ENCODE results near the gene PCGF3.

PCGF3 gene

DNA sequence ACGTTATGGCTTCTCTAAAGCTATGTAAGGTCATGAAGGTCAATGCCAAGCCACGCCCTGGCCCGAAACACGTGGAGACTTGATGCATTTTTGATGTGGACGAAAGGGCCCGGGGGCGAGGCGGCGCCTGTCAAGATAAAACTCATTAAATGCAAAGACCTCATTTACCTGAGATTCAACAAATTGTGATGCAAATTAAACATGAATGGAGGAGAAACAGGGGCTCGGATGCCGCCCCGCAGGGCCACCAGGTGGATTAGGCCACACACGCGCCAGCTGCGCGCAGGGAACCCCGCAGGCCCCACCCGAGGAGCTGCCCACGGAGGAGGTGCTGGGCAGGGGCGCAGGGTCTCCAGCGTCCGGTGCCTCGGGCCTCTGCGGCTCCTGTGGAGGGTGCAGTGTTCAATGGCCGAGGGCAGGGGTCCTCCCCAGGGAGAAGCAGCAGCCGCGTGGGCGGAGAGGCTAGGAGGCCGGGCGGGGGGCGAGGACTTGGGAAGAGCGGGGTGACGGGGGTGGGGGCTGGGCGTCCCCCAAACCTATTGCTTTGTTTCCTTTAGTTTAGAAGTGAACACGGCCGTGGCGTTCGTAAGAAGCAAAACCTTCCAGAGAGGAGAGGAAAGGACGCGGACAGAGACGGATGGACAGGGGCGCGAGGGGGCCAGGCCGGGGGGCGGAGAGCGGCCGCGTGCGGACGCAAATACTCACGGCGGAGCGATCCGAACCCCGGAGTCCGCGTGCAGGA is 79.9 kb downstream of the PCGF3 start:
- no peak for DNase-seq

DNA sequence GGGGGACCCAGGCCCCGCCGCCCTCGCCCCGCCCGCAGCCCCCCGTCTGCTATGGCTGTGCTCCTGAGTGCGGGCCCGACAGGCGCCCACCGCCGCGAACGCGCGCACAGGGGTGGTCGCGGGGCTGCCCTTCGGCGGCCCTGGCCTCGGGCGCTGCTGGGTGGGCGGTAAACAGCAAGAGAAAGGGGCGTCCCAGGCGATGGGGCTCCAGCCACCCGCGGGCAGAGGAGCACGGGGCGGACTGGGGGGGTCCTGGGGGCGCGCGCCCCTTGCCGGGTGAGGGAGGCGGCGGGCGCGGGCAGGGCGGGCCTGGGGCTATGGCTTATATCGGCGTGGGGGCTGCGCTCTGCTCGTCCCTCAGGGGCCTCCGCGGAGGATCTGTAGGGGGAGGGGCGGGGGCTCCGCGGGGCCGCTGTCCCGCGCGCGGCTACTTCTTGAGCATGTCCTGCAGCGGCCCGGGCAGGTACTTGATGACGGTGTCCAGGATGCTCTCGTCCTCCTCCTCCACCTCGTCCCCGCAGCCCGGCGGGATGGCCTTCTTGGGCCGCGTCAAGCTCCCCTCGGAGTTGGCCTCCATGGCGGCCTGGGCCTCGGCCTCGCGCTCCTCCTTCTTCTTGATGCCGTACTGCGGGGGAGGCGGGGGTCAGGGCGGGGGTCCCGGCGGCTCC is 80.6 kb downstream of the PCGF3 start:
- no peak for DNase-seq

DNA sequence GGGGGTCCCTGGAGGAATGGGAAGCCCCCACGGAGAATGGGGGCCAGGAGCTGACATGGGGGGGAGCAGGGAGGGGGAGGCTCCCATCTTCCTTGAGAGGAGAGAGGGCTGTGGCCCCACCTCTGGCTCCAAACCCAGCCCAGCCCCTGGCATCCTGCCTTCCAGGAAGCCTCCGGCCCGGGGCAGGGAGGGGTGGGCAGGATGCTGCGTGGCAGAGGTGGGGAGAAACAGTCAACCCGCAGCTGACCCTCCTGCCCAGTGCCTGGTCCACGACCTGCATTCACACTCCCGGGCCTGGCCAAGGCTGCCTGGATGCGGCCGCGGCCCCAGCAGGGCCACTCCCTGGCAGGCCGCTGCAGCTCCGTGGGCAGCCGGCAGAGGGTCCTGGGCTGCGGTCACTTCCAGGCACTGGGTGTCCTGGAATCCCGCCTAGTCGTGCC is 81.2 kb downstream of the PCGF3 start:
- DNase-seq, result no peak

DNA sequence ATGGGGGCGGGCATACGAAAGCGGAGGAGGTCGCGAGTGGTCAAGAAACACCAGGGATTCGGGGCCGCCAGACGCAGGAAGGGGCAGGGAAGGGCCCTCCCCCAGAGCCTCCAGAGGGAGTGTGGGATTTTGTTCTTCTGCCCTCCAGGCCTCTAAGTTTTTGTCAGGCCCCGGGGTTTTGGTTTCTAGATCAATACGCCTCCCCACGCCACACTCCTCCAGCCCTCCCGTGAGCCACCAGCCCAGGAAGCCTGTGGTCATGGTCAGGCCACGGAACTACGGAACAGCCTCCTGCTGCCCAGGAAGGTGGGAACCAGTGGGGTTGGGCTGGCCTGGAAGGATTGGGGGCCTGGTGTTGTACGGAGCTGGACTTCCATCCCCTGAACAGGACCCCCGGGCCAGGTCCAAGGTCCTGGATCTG is 81.9 kb downstream of the PCGF3 start:
- DNase-seq, result peak; percentile 33

DNA sequence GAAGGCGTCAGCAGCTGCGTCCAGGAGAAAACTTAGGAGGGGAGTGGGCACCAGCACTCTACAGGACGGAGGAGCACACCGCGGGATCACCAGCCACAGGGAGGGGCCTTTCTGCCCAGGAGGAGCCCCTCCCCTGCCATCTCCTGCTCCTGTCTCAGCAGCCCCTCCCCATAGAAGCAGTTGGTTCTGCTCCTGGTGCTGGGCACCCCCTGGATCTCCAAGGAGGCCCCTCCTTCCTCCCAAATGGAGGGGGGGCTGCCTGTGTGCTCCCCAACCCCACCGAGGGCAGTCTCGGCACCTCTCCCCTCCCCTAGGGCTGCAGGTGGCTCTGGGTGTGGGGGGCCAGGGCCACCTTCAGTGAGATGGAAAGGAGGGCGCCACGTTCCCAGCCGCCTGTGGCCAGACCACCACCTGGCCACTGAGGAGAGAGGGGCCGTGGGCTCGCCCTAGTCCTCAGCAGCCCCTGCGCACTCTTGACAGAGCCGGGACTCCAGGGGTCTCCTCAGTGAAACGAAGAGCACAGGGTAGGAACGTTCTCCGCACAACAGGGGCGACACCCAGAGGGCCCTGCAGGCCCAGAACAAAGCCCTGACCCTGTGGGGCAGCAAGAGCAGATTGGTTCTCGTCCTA is 82.5 kb downstream of the PCGF3 start:
- no peak for DNase-seq

DNA sequence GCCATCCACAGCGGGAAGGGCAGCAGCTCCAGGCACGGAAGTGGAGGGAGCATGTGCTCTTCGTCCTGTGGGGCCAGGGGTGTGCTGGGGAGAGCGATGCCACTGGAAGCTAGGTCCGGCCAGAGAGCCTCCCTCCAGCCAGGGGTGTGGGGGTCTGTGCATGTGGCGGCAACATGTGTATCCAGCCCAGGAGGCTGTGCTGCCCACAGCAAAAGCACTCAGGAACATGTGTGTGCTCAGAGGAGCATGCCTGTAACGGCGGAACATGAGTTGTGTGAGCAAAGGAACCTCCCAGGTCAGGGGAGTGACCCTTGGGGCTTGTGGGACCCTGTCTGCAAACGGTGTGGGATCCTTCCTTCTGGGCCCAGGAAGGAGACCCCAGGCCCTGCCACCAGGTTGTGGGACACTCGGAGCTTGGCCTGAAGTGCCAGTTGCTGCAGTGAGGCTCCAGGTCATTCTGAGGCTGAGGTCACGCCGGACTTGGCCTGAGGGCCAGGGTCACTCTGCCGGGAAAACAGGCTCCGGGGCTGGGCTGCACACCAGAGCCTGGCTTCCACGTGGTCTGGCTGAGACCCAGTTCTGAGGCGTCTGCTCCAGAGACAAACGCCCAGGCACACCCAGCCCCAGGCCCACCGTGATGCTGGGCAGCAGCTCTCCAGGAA is 83.1 kb downstream of the PCGF3 start:
- DNase-seq, result no peak

DNA sequence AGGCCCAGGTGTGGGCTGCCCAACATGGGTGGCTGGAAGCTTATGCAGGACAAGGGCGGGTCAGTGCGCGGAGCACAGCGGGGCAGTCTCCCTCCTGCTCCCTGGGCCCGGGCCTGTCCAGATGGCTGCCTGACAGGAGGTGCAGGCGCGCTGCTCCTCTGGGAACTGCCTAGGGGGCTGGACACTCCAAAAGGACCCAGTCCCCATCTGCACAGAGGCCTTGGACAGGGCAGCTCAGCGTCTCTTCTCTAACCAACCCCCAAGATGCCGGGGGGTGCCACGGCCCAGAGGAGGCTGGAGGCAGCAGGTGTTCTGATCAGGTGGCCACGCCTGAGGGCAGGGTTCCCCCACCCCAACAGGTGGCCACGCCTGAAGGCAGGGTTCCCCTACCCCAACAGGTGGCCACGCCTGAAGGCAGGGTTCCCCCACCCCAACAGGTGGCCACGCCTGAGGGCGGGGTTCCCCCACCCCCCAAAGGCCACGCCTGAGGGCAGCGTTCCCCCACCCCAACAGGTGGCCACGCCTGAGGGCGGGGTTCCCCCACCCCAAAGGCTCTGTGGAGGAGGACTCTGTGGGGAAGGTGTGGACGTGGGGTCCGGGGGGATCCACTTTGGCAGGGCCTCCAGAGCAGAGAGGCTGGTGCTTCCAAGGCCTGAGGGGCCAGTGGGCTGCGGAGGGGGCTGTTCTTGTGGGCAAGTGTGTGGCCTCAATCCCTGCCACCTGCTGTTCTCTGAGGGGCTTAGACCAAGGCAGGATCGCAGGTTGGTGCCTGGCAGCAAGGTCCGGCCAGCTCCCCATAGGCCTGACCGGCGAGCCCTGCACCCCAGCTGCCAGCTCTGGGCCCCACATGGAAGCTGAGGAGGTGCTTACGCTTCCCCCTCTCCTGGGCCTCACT is 84.2 kb downstream of the PCGF3 start:
- DNase-seq, result no peak

DNA sequence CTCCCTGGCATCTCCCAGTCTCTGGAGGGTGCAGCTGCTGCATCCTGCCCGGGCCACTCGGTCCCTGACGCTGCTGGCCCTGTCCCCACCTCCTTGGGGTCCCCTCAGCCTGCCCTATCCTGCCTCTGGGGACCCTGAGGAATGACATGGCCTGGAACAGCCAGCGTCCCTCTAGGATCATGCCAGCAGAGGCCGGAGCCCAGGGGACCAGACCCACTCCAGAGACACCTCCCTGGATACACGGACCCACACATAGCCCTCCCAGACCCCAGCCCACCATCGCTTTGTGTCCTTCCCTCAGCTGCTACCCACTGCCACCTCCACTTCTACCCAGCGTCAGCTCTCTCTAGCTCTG is 84.8 kb downstream of the PCGF3 start:
- no peak for DNase-seq

DNA sequence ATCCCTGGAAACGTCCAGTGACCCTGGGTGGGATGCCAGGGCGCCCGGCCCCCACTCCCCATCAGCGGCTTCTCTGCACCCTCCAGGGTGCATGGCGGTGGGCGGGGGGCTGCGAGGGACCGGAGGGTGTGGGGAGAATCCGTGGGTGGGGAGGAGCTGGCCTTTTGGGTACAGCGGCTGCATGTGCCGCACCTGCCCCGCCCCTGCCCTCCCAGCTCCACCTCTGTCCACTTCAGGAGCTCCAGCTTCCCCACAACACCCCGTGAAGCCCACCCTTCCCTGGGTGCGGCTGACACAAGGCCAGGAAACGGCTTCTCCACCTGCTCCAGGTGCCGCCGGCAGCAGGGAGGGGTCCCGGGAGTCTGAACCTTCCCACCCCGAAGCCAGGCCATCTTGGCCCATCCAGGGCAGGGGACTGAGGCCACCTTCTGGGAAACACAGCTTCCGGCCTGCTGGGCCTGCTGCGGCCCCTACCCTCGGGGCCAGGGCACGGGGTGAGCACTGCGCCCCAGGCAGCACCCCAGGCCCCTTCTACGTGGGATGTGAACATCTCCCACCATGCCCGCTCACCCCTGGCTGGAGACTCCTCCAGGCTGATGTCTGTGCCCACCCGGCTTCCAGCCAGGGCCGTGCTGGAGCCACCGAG is 85.7 kb downstream of the PCGF3 start:
- no peak for DNase-seq

DNA sequence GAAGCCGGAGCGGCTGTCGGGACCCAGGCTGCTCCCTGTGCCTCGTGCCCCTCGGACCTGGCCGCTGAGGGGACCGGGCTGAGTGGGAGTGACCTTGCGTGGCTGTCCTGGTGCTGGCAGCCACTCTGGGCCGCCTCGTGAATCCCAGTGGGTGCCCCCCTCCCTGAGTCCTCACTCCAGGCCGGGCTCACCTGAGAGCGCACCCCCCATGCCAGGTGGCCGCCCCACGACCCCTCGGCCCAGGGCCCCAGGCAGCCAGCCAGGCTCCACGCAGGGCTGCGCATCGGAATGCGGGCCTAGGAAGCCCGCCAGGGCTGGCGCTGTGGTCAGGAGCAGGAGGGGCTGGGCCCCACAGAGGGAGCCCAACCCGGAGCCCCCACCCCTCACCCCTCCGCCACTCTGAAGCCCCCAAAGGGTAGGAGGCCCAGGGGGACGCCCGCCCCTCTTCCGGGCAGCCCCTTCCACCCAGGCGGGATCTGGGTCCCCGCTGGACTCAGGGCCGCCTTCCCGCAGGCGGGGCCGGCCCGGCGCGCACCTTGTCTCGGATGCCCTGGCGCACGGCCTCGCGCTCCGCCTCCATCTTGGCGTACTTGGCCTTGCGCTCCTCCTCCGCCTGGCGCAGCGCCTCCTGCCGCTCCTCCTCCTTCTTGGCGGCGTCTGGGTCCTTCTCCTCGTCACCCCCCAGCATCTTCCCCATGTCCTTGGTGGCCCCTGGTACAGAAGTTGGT is 86.4 kb downstream of the PCGF3 start:
- DNase-seq, result peak; percentile 55

DNA sequence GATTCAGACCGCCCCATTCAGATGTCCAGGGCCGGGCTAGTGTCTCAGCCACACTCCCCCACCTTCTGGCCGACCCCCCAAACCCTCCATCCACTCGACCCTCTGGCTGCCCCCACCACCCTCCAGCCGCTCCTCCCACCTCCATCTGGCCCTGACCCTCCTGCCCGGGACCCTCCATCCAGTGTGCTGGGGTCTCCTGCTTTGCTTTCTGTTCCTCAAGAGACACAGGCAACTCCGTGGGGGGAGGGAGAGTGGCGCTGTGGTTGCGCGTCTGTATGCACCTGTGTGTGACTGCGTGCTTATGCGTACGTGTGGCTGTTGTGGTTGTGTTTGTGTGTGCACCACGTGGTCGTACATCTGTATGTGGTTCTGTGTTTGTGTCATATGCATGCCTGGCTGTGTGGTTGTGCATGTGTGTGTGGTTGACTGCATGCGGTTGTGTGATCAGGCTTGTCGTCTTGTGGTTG is 87.0 kb downstream of the PCGF3 start:
- peak; percentile 38 for DNase-seq

DNA sequence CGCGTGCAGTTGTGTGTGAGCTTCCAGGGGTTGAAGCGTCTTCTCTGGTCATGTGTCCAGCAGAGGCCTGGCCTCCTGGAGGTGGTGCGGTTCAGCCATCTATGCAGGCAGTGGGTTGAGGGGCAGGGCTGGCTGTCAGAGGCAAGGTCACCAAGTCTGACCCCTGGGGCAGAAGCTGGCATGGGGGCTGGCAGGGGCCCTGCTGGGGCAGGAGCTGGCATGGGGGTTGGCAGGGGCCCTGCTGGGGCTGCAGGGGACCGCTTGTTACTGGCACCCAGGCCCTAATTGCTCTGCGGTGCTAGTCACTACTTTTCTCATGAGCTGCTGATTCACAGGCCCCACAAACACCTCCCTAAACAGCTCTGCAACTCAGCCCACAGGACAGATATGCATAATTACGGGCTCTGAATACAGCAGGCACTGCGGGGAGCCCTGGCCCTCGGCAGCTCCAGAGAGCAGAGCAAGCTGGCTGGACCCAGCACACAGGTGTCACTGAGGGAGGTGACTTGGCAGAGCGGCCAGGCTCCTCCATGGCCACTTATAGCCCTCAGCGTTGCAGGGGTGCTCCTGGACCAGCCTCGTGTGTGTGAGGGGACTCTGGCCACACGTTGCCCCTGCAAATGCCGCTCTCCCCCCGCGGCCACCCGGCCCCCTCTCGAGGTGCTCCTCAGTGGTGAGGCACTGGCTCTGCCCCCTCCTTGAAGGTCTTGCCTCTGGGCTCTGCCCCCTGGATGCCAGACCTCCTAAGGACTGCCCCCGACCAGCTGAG is 87.6 kb downstream of the PCGF3 start:
- DNase-seq, result no peak

DNA sequence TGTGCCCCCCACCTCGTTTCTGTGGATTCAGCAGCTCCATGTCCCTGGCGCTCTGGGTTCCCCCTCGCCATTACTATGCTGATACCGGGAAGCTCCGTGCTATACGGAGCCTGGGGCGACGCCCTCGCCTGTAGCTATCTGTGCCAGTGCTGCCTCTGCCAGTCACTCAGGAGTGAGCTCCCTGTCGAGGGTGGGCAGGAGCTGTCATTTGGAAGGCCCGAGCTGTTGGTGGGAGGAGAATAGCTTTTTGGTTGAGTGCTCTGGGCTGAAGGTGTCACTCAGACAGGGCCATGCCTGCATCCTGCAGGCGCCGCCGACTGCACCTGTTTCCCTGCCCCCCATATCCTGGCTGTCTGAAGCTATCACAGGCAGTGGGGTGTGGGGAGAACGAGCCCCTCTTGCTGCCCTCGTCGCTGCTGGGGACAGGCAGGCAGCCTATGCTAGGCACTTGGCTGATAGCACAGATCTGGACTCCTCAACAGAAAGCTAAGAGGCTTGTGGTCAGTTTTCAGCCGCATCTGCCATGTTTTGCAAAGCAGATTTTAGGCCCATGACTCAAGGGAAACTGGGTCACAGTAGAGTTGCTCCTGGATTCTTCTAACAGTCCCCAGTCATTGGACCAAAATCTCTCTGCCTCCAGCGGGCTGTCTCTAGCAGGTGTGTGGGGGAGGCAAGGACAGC is 88.4 kb downstream of the PCGF3 start:
- no peak for DNase-seq

DNA sequence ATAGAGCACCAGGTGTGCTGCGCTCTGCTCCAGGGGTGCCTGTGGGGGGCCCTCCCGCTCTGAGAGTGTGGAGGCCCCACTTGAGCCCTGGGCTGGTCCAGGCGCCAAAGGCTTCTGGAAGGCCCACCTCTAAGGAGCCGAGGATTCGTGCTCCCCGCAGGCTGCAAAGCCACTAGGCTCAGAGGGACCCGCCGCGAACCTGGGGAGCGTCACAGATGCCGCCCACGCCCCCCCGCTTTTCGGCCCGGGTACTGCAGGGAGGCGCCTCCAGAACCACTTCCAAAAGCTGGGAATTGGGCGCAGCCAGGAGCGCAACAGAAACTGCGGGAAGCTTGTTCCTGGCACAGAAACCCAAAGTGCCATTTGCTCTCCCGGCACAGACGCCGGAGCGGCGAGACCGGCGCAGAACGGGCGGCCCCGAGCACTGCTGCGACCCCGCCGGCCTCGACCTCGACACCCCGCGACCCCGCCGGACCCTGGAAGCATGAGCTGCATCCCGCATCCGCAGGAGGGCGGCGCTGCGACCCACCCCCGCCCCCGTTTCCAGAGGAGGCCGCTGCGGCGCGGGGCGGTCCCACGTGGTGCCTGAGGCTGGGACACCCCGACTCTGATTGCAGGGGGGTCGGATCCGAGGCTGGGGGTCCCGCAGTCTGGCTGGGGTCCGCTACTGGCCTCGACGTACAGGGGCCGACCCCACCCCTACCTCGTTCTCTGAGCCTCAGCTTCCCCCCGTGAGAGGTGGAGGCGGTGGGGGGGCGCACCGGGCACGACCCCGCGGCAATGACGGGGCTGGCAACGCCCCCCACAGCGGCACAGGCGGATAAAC is 89.5 kb downstream of the PCGF3 start:
- no peak for DNase-seq

DNA sequence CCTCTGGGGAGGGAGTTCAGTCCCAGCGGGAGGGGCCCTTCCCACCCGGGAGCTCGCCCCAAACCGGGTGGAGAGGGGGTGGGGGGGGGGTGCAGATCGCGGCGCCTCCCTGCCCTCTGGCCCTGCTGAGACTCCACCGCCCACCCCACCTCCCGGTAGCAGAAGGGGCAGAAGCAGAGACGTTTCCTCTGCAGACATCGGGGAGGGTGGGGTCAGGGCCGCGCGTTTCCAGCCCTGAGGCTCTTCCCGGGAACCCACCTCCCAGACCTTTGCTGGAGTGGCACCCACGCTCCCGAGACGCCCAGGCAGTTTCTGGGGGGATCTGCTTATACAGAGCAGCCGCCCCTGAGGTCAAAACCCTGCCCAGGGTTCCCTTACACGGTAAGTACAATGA is 90.1 kb downstream of the PCGF3 start:
- no peak for DNase-seq

DNA sequence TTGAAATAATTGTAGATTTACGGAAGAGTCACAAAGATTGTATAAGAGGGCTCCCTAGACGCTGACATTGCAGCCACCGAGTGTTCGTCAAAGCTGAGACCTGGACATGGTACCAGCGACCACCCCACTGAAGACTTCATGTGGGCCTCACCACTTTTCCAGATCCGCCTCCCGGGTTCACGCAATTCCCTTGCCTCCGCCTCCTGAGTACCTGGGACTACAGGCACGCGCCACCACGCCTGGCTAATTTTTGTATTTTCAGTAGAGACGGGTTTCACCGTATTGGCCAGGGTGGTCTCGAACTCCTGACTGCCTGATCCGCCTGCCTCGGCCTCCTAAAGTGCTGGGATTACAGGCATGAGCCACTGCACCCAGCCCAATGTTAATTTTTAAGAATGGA is 90.6 kb downstream of the PCGF3 start:
- no peak for DNase-seq

DNA sequence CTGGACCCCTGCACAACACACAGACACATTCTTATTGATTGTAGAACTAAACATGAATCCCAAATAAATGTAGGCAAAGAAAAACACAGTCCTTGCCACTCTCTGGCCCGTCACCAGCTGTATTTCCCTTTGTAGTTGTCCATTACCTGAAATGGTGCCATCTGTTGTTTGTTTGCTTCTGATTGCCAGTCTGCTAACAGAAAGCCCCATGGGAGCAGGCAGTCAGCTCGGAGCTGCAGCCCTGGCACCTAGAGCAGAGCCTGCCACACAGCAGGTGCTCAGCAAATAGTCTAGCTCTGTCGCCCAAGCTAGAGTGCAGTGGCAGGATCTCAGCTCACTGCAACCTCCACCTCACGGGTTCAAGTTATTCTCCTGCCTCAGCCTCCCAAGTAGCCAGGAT is 91.4 kb downstream of the PCGF3 start:
- no peak for DNase-seq

DNA sequence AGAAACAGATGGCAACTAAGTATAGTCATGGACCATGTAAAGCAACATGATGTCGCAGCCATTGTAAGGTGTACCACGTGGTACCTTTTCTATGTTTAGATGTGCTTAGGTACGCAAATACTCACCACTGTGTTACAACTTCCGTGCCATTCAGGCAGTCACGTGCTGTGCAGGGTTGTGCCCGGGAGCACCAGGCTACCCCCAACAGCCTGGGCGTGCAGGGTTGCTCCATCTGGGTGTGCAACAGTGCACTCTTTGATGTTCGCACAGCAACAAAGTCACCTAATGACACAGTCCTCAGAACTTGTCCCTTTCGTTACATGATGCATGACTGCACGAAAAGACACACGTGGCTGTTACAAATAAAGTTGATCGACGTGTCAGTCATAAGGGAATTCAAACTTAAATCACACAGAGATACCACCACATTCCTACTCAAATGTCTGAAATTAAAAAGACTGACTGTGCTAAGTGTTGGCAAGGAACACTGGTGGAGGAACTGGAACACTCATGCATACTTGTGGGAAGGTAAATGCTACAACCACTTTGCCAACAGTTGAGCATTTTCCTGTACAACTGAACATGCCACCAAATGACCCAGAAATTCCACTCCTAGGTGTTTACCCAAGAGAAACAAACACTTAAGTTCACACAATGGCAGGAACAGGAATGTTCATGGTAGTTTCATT is 95.9 kb downstream of the PCGF3 start:
- DNase-seq, result no peak
